H9 (cell line): Measurements from ENCODE around the gene FXYD2. TPM values are rescaled to one million over a fixed set of nuclear protein-coding genes. Genes with fewer than 3 reads are reported as not detected.

Source experiments
- DNase-seq: peaks from one replicate; pipeline ENCODE4 v3.0.0-alpha.2; 2017
- H2AFZ ChIP-seq: one replicate; pipeline ENCODE4 v1.6.1; 2013; ENCODE audit warnings: mild to moderate bottlenecking, low read length, control low read depth, moderate library complexity
- H2AK5ac ChIP-seq: 2 replicates; pipeline ENCODE4 v1.6.1; 2013; ENCODE audit warnings: low read length, control low read depth, mixed read lengths; ENCODE audit not compliant: insufficient read length
- H2BK120ac ChIP-seq: one replicate; pipeline ENCODE4 v1.6.1; 2013; ENCODE audit warnings: low read depth, mild to moderate bottlenecking, low read length, control low read depth, inconsistent platforms; ENCODE audit not compliant: poor library complexity, severe bottlenecking
- H2BK12ac ChIP-seq: 2 replicates; pipeline ENCODE4 v1.6.1; 2013; ENCODE audit warnings: low read length, control low read depth, mixed read lengths, low read depth; ENCODE audit not compliant: insufficient read length
- H2BK15ac ChIP-seq: 2 replicates; pipeline ENCODE4 v1.6.1; 2013; ENCODE audit warnings: low read depth, low read length, control low read depth
- H2BK20ac ChIP-seq: one replicate; pipeline ENCODE4 v1.6.1; 2013; ENCODE audit warnings: low read depth, mild to moderate bottlenecking, low read length, control low read depth, inconsistent platforms; ENCODE audit not compliant: poor library complexity, severe bottlenecking
- H2BK5ac ChIP-seq: 2 replicates; pipeline ENCODE4 v1.6.1; 2013; ENCODE audit warnings: low read length, control low read depth, mixed read lengths; ENCODE audit not compliant: insufficient read length
- H3K14ac ChIP-seq: 2 replicates; pipeline ENCODE4 v1.6.1; 2013; ENCODE audit warnings: low read length, control low read depth; ENCODE audit not compliant: insufficient read depth
- H3K18ac ChIP-seq: 2 replicates; pipeline ENCODE4 v1.6.1; 2013; ENCODE audit warnings: low read depth, mild to moderate bottlenecking, mixed read lengths, low read length, control low read depth; ENCODE audit not compliant: insufficient read length
- H3K23ac ChIP-seq: 2 replicates; pipeline ENCODE4 v1.6.1; 2013; ENCODE audit warnings: low read length, control low read depth, mixed read lengths, low read depth; ENCODE audit not compliant: insufficient read length
- H3K23me2 ChIP-seq: 2 replicates; pipeline ENCODE4 v1.6.1; 2013; ENCODE audit warnings: low read depth, mild to moderate bottlenecking, mixed read lengths, low read length, control low read depth; ENCODE audit not compliant: insufficient read length, poor library complexity, severe bottlenecking
- H3K27ac ChIP-seq: 2 replicates; pipeline ENCODE4 v1.5.1; 2013; ENCODE audit warnings: low read length, control low read depth, mixed read lengths, low read depth; ENCODE audit not compliant: insufficient read length
- H3K27me3 ChIP-seq: 2 replicates; pipeline ENCODE4 v1.6.1; 2013; ENCODE audit warnings: low read length, control low read depth, inconsistent platforms; ENCODE audit not compliant: insufficient read depth
- H3K4ac ChIP-seq: 2 replicates; pipeline ENCODE4 v1.6.1; 2013; ENCODE audit warnings: low read depth, mild to moderate bottlenecking, control low read depth, inconsistent platforms, low read length, moderate library complexity
- H3K4me1 ChIP-seq: 2 replicates; pipeline ENCODE4 v1.6.1; 2013; ENCODE audit warnings: low read length, control low read depth, inconsistent platforms; ENCODE audit not compliant: insufficient read depth
- H3K4me2 ChIP-seq: 2 replicates; pipeline ENCODE4 v1.6.1; 2013; ENCODE audit warnings: low read length, control low read depth, mixed read lengths; ENCODE audit not compliant: insufficient read length, insufficient read depth
- H3K56ac ChIP-seq: 2 replicates; pipeline ENCODE4 v1.6.1; 2013; ENCODE audit warnings: low read depth, mild to moderate bottlenecking, mixed read lengths, low read length, control low read depth; ENCODE audit not compliant: insufficient read length
- H3K79me1 ChIP-seq: 2 replicates; pipeline ENCODE4 v1.6.1; 2013; ENCODE audit warnings: low read depth, mild to moderate bottlenecking, moderate library complexity, low read length, control low read depth, inconsistent platforms; ENCODE audit not compliant: insufficient read depth, poor library complexity, severe bottlenecking
- H3K79me2 ChIP-seq: 2 replicates; pipeline ENCODE4 v1.6.1; 2013; ENCODE audit warnings: low read length, control low read depth, inconsistent platforms; ENCODE audit not compliant: insufficient read depth
- H3K9ac ChIP-seq: 2 replicates; pipeline ENCODE4 v1.6.1; 2013; ENCODE audit warnings: low read length, control low read depth, mixed read lengths; ENCODE audit not compliant: insufficient read length; ENCODE audit errors: extremely low read depth
- H3K9me3 ChIP-seq: one replicate; pipeline ENCODE4 v1.6.1; 2013; ENCODE audit warnings: low read depth, low read length, inconsistent platforms; ENCODE audit not compliant: control insufficient read depth
- H3T11ph ChIP-seq: one replicate; pipeline ENCODE4 v1.6.1; 2013; ENCODE audit warnings: mild to moderate bottlenecking, low read length, control low read depth, inconsistent platforms
- H4K20me1 ChIP-seq: one replicate; pipeline ENCODE4 v1.6.1; 2013; ENCODE audit not compliant: control insufficient read depth, insufficient read length, insufficient read depth
- H4K5ac ChIP-seq: 2 replicates; pipeline ENCODE4 v1.6.1; 2013; ENCODE audit warnings: low read depth, mild to moderate bottlenecking, mixed read lengths, low read length, control low read depth; ENCODE audit not compliant: insufficient read length
- H4K8ac ChIP-seq: replicated peaks from 2 replicates; pipeline ENCODE4 v1.6.1; 2013; ENCODE audit warnings: low read length, control low read depth, mixed read lengths, low read depth; ENCODE audit not compliant: insufficient read length
- H4K91ac ChIP-seq: 2 replicates; pipeline ENCODE4 v1.6.1; 2013; ENCODE audit warnings: low read depth, mild to moderate bottlenecking, moderate library complexity, mixed read lengths, low read length, control low read depth; ENCODE audit not compliant: insufficient read length
- H3K27ac Mint-ChIP-seq, 3 experiments: 2 replicates in 2 of 3; 3 replicates in 1 of 3; pipeline ENCODE4 v1.8.0; 2020 to 2021; ENCODE audit warnings: mixed read lengths in 3 of 3, mild to moderate bottlenecking in 1 of 3, moderate library complexity in 1 of 3
- H3K27me3 Mint-ChIP-seq: 2 replicates; pipeline ENCODE4 v1.8.0; 2021; ENCODE audit warnings: low read depth, mild to moderate bottlenecking, moderate library complexity, mixed read lengths
- H3K36me3 Mint-ChIP-seq, 3 experiments: 2 replicates in 2 of 3; 3 replicates in 1 of 3; pipeline ENCODE4 v1.8.0; 2020 to 2021; ENCODE audit warnings: low read depth in 3 of 3, mixed read lengths in 3 of 3; ENCODE audit not compliant: insufficient read depth in 1 of 3
- H3K4me1 Mint-ChIP-seq, 2 experiments: 2 replicates each; pipeline ENCODE4 v1.8.0; 2020; ENCODE audit warnings: mixed read lengths in 2 of 2
- H3K4me3 Mint-ChIP-seq, 2 experiments: 2 replicates in 1 of 2; 3 replicates in 1 of 2; pipeline ENCODE4 v1.8.0; 2020 to 2021; ENCODE audit warnings: mild to moderate bottlenecking in 2 of 2, mixed read lengths in 2 of 2, moderate library complexity in 1 of 2
- H3K9me3 Mint-ChIP-seq, 2 experiments: 2 replicates in 1 of 2; 3 replicates in 1 of 2; pipeline ENCODE4 v1.8.0; 2020; ENCODE audit warnings: mild to moderate bottlenecking in 2 of 2, mixed read lengths in 2 of 2, moderate library complexity in 1 of 2
- CTCF ChIP-seq: fragments of 200-600 bp; sonication (generic); conservative IDR thresholded peaks from 3 replicates; pipeline ENCODE4 v1.8.0; 2021; ENCODE audit warnings: antibody characterized with exemption, mild to moderate bottlenecking
- WGBS: extraction: QIAGEN DNeasy Blood & Tissue Kit; methylation state at CpG from one replicate; pipeline ENCODE4 v1.1.7; 2013; ENCODE audit warnings: missing lambda C conversion rate, low lambda C conversion rate, mixed read lengths; ENCODE audit not compliant: insufficient read length; ENCODE audit errors: extremely low coverage; 5-methylcytosine and 5-hydroxymethylcytosine counted together
- total RNA-seq: library from RNA; stranded (reverse); gene quantifications from 2 replicates; pipeline ENCODE4 v1.2.1, GENCODE V29; 2021

FXYD2 gene
- total RNA-seq, 1 experiment from 2014 or later = 0.79 TPM

- Histone ChIP-seq H3K27me3 (no peaks in the 10 kb centered on the region), H3K9ac (no peak overlapping the region), H4K91ac (no peak overlapping the region), H3K4me2 (no peak overlapping the region), H2BK20ac (no peak overlapping the region), H2AK5ac (no peak overlapping the region), H3K79me1 (no peaks in the 10 kb centered on the region), H2BK15ac (no peak overlapping the region), H3K56ac (no peak overlapping the region), H3K4me1 (no peaks in the 10 kb centered on the region), H2BK5ac (no peak overlapping the region), H4K20me1 (no peaks in the 10 kb centered on the region), H3K23me2 (no peaks in the 10 kb centered on the region), H4K5ac (no peak overlapping the region), H4K8ac (no peak overlapping the region), H3K18ac (no peak overlapping the region), H3K14ac (no peak overlapping the region), H3K23ac (no peak overlapping the region), H3K27ac (no peak overlapping the region), H2BK12ac (no peak overlapping the region), H3K4ac (no peak overlapping the region), H3K9me3 (no peaks in the 10 kb centered on the region), H3K79me2 (no peaks in the 10 kb centered on the region), H2BK120ac (no peak overlapping the region), H2AFZ (no peak overlapping the region), H3T11ph (no peak overlapping the region)
- Mint-ChIP-seq H3K36me3 (no peaks in the 10 kb centered on the region), H3K4me3 (no peak overlapping the region), H3K27me3 (peaks cover 43% of the 10 kb centered on the region), H3K27ac (no peak overlapping the region), H3K9me3 (no peaks in the 10 kb centered on the region), H3K4me1 (peaks cover 5 to 17% of the 10 kb centered on the region in 2 experiments)
- no peak for DNase-seq
- WGBS = no CpG with 5 or more reads among the region's 5 CpGs
- no peak for TF ChIP-seq CTCF
Measured at GRCh38 chr11:117806846-117807245, 17.7 kb downstream of the FXYD2 start.
